Measurements from ENCODE around the gene CMTR1.

CMTR1 gene

GRCh38 chr6:37432916-37433656 lies at the start of gene CMTR1:
CMTR1 (plus strand) TSS chr6:37433221; CDS start chr6:37435630, 2,409 bp downstream.
- H3K4me3 ChIP-seq (ENCODE audit: low read depth, low read length) = peak within 1 kb of the TSS; percentile 70
- no peak for TF ChIP-seq CTCF (IDR thresholded peaks at IDR 0.05; ENCODE audit: insufficient read depth, low read depth, low read length, missing control alignments)
- DNase-seq (ENCODE audit: low read depth) = peak; percentile 98

- no peak for DNase-seq (ENCODE audit: low read depth)
- TF ChIP-seq CTCF (IDR thresholded peaks at IDR 0.05; ENCODE audit: insufficient read depth, low read depth, low read length, missing control alignments) = no peak
- no peak overlapping the region for H3K4me3 ChIP-seq (ENCODE audit: low read depth, low read length)
These were observed 44.4 kb upstream of the CMTR1 start for GRCh38 chr6:37388578-37388977.

GRCh38 chr6:37389857-37390256 lies 43.2 kb upstream of the CMTR1 start:
- no peak for TF ChIP-seq CTCF (IDR thresholded peaks at IDR 0.05; ENCODE audit: insufficient read depth, low read depth, low read length, missing control alignments)
- DNase-seq (ENCODE audit: low read depth) = no peak

GRCh38 chr6:37391120-37391519 lies 41.9 kb upstream of the CMTR1 start:
- TF ChIP-seq CTCF (IDR thresholded peaks at IDR 0.05; ENCODE audit: insufficient read depth, low read depth, low read length, missing control alignments) = no peak
- no peak for DNase-seq (ENCODE audit: low read depth)
- H3K4me3 ChIP-seq (ENCODE audit: low read depth, low read length) = no peak overlapping the region

More at GRCh38 chr6:37389857-37390256, 43.2 kb upstream of the CMTR1 start:
- no peak overlapping the region for H3K4me3 ChIP-seq (ENCODE audit: low read depth, low read length)

- no peak overlapping the region for H3K4me3 ChIP-seq (ENCODE audit: low read depth, low read length)
- TF ChIP-seq CTCF (IDR thresholded peaks at IDR 0.05; ENCODE audit: insufficient read depth, low read depth, low read length, missing control alignments) = no peak
- DNase-seq (ENCODE audit: low read depth) = no peak
These were observed 40.2 kb upstream of the CMTR1 start for GRCh38 chr6:37392821-37393220.

- DNase-seq (ENCODE audit: low read depth) = no peak
- TF ChIP-seq CTCF (IDR thresholded peaks at IDR 0.05; ENCODE audit: insufficient read depth, low read depth, low read length, missing control alignments) = no peak
These were observed 39.6 kb upstream of the CMTR1 start for GRCh38 chr6:37393381-37393929.

More at GRCh38 chr6:37393381-37393929, 39.6 kb upstream of the CMTR1 start:
- no peak overlapping the region for H3K4me3 ChIP-seq (ENCODE audit: low read depth, low read length)

Data from GM12865 (cell line).